ENCODE data around the gene ADAMTS18. TPM values are rescaled to one million over a fixed set of nuclear protein-coding genes. Genes with fewer than 3 reads are reported as not detected.

Gene ADAMTS18
- total and polyA plus RNA-seq, 2 donors (not counting 1 experiment from before 2014, with no cell fraction given), result not detected

DNA sequence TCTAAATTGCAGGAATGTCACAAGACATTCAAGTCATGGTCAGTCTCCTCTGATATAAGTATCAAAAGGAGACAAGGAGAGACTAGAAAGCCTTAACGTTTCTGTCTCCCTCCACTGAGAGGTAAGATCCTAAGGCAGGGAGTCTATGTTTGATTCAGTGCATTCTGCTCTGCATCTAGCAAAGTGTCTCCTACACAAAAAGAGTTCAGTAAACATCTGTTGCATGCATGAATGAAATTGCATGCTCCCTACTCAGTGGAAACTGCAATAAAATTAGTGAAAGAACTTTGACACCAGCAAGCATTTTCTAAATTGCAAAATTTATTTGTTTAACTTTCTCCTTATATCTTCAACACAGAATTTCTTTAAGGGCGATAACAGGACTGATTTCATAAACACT lies 111.1 kb downstream of the ADAMTS18 start:
- Histone ChIP-seq H3K9ac (ENCODE audit: insufficient read depth, low read length) (no peak overlapping the region), H3K9me3 (ENCODE audit: control insufficient read depth, insufficient read depth, low read depth, low read length) (no peaks in the 10 kb centered on the region), H3K4me3 (replicated peaks in 1 of 4; ENCODE audit: control extremely low read depth in 1 of 4, insufficient read depth in 1 of 4, low read depth in 3 of 4, low read length in 4 of 4) (no peak overlapping the region), H3K27ac (ENCODE audit: insufficient read depth, low read length) (no peak overlapping the region), H3K4me1 (ENCODE audit: control insufficient read depth, extremely low read depth, insufficient read depth, low read length) (no peaks in the 10 kb centered on the region), H3K4me2 (ENCODE audit: extremely low read depth, insufficient read depth, low read length) (no peak overlapping the region), H3K79me2 (ENCODE audit: control insufficient read depth, insufficient read depth, low read length) (no peaks in the 10 kb centered on the region), H3K36me3 (ENCODE audit: control insufficient read depth, insufficient read depth, low read length) (no peaks in the 10 kb centered on the region), H2AFZ (ENCODE audit: low read length) (no peak overlapping the region), H3K27me3 (ENCODE audit: control insufficient read depth, insufficient read depth, low read length) (no peaks in the 10 kb centered on the region), H4K20me1 (ENCODE audit: control insufficient read depth, extremely low read depth, insufficient read depth, low read length) (no peaks in the 10 kb centered on the region)
- TF ChIP-seq, protein P1, sequence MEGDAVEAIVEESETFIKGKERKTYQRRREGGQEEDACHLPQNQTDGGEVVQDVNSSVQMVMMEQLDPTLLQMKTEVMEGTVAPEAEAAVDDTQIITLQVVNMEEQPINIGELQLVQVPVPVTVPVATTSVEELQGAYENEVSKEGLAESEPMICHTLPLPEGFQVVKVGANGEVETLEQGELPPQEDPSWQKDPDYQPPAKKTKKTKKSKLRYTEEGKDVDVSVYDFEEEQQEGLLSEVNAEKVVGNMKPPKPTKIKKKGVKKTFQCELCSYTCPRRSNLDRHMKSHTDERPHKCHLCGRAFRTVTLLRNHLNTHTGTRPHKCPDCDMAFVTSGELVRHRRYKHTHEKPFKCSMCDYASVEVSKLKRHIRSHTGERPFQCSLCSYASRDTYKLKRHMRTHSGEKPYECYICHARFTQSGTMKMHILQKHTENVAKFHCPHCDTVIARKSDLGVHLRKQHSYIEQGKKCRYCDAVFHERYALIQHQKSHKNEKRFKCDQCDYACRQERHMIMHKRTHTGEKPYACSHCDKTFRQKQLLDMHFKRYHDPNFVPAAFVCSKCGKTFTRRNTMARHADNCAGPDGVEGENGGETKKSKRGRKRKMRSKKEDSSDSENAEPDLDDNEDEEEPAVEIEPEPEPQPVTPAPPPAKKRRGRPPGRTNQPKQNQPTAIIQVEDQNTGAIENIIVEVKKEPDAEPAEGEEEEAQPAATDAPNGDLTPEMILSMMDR (conservative IDR thresholded peaks at IDR 0.05 in 1 of 2, IDR thresholded peaks at IDR 0.05 in 1 of 2; ENCODE audit: low read depth in 1 of 2, low read length in 2 of 2), result no peak
- no peak for TF ChIP-seq EZH2 (IDR thresholded peaks at IDR 0.05; ENCODE audit: low read length, missing control alignments)
- DNase-seq (ENCODE audit: low read depth in 2 of 2), result no peak

DNA sequence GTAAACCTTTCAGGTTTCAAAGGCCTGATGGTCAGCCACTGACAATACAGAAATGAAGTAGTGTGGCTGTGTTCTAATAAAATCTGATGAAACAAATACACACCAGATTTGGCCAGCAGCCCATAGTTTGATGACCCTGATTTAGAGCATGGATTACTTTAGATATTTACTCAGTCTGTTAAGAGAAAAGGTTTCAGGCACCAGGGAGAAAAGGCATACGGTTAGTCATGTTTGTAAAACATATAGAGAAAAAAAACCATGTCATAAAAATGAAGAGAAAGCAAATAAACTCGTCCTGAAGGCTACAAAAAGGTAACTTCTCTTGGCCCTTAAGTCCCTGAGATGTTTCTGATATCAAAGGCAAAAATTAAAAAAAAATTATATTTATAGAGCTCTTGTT lies 112.1 kb downstream of the ADAMTS18 start:
- Histone ChIP-seq H2AFZ (ENCODE audit: low read length) (no peak overlapping the region), H4K20me1 (ENCODE audit: control insufficient read depth, extremely low read depth, insufficient read depth, low read length) (no peaks in the 10 kb centered on the region), H3K4me2 (ENCODE audit: extremely low read depth, insufficient read depth, low read length) (no peak overlapping the region), H3K4me1 (ENCODE audit: control insufficient read depth, extremely low read depth, insufficient read depth, low read length) (no peaks in the 10 kb centered on the region), H3K36me3 (ENCODE audit: control insufficient read depth, insufficient read depth, low read length) (no peaks in the 10 kb centered on the region), H3K27ac (ENCODE audit: insufficient read depth, low read length) (no peak overlapping the region), H3K4me3 (replicated peaks in 1 of 4; ENCODE audit: control extremely low read depth in 1 of 4, insufficient read depth in 1 of 4, low read depth in 3 of 4, low read length in 4 of 4) (no peak overlapping the region), H3K9ac (ENCODE audit: insufficient read depth, low read length) (no peak overlapping the region), H3K9me3 (ENCODE audit: control insufficient read depth, insufficient read depth, low read depth, low read length) (no peaks in the 10 kb centered on the region), H3K79me2 (ENCODE audit: control insufficient read depth, insufficient read depth, low read length) (no peaks in the 10 kb centered on the region), H3K27me3 (ENCODE audit: control insufficient read depth, insufficient read depth, low read length) (no peaks in the 10 kb centered on the region)
- no peak for DNase-seq (ENCODE audit: low read depth in 2 of 2)
- TF ChIP-seq, protein P1 (conservative IDR thresholded peaks at IDR 0.05 in 1 of 2, IDR thresholded peaks at IDR 0.05 in 1 of 2; ENCODE audit: low read depth in 1 of 2, low read length in 2 of 2), result no peak

DNA sequence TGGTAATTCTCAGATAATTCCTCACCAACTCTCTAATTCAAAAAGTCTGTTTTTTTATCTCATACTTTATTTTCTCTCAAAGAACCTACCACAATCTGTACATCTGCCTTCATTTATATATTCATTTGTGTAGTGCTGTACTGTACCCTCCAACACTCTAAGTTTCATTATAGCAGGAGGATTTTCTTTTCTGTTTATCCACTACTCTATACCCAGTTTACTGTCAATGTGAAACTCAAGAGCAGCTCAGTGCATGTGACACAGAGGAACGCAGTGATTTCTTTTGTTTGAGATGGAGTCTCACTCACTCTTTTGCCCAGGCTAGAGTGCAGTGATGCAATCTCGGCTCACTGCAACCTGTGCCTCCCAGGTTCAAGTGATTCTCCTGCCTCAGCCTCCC lies 117.8 kb downstream of the ADAMTS18 start:
- no peak for DNase-seq (ENCODE audit: low read depth in 2 of 2)
- H3K4me1 ChIP-seq (ENCODE audit: control insufficient read depth, extremely low read depth, insufficient read depth, low read length), result no peaks in the 10 kb centered on the region
- no peaks in the 10 kb centered on the region for H3K9me3 ChIP-seq (ENCODE audit: control insufficient read depth, insufficient read depth, low read depth, low read length)
- no peak overlapping the region for H3K27ac ChIP-seq (ENCODE audit: insufficient read depth, low read length)
- no peak for TF ChIP-seq EZH2 (IDR thresholded peaks at IDR 0.05; ENCODE audit: low read length, missing control alignments)
- TF ChIP-seq, protein P1 (conservative IDR thresholded peaks at IDR 0.05 in 1 of 2, IDR thresholded peaks at IDR 0.05 in 1 of 2; ENCODE audit: low read depth in 1 of 2, low read length in 2 of 2), result no peak
- no peaks in the 10 kb centered on the region for H3K79me2 ChIP-seq (ENCODE audit: control insufficient read depth, insufficient read depth, low read length)
- H3K9ac ChIP-seq (ENCODE audit: insufficient read depth, low read length), result no peak overlapping the region
- H4K20me1 ChIP-seq (ENCODE audit: control insufficient read depth, extremely low read depth, insufficient read depth, low read length), result no peaks in the 10 kb centered on the region
- no peaks in the 10 kb centered on the region for H3K36me3 ChIP-seq (ENCODE audit: control insufficient read depth, insufficient read depth, low read length)
- no peak overlapping the region for H3K4me3 ChIP-seq (replicated peaks in 1 of 4; ENCODE audit: control extremely low read depth in 1 of 4, insufficient read depth in 1 of 4, low read depth in 3 of 4, low read length in 4 of 4)
- H2AFZ ChIP-seq (ENCODE audit: low read length), result no peak overlapping the region
- no peak overlapping the region for H3K4me2 ChIP-seq (ENCODE audit: extremely low read depth, insufficient read depth, low read length)
- no peaks in the 10 kb centered on the region for H3K27me3 ChIP-seq (ENCODE audit: control insufficient read depth, insufficient read depth, low read length)
